GM18498 (cell line): ENCODE results near the gene EOGT.
A peak's percentile ranks its signal among the peaks of the same experiment; 100 is the strongest.

Source experiments
- ATAC-seq: cut with Tn5 transposase; IDR thresholded peaks from one replicate; pipeline ENCODE4 v1.9.1; 2021; ENCODE audit warnings: mild to moderate bottlenecking, moderate library complexity; ENCODE audit not compliant: unreplicated experiment

EOGT gene

GRCh38 chr3:69013253-69014021 lies at the start of gene EOGT:
Gene EOGT (minus strand): TSS chr3:69013684. CDS start chr3:69009846, 3,838 bp downstream.
- peak; percentile 89 for ATAC-seq

- no peak for ATAC-seq
Measured at GRCh38 chr3:69059688-69060087, 46.2 kb upstream of the EOGT start.

GRCh38 chr3:69058947-69059224 lies 45.4 kb upstream of the EOGT start:
- no peak for ATAC-seq

- peak; percentile 99 for ATAC-seq
Measured at GRCh38 chr3:69058180-69058946, 44.9 kb upstream of the EOGT start.

GRCh38 chr3:69052472-69052898 lies 39.0 kb upstream of the EOGT start:
- ATAC-seq = peak; percentile 3

- ATAC-seq = peak; percentile 96
Measured at GRCh38 chr3:69051756-69052471, 38.4 kb upstream of the EOGT start, which contains the start of gene TMF1. Gene TMF1 (minus strand): TSS chr3:69052333. CDS start chr3:69052086, 247 bp downstream.

- ATAC-seq = no peak
Measured at GRCh38 chr3:69048990-69049389, 35.5 kb upstream of the EOGT start.

GRCh38 chr3:69044608-69045007 lies 31.1 kb upstream of the EOGT start:
- ATAC-seq = no peak

GRCh38 chr3:69033470-69033869 lies 20.0 kb upstream of the EOGT start:
- no peak for ATAC-seq

- no peak for ATAC-seq
Measured at GRCh38 chr3:69032737-69033136, 19.3 kb upstream of the EOGT start.

GRCh38 chr3:69032142-69032541 lies 18.7 kb upstream of the EOGT start:
- ATAC-seq = no peak

GRCh38 chr3:69031635-69032034 lies 18.2 kb upstream of the EOGT start:
- no peak for ATAC-seq

GRCh38 chr3:69020857-69021256 lies 7.4 kb upstream of the EOGT start:
- no peak for ATAC-seq

GRCh38 chr3:69020424-69020823 lies 6.9 kb upstream of the EOGT start:
- no peak for ATAC-seq

GRCh38 chr3:69016901-69017300 lies 3.4 kb upstream of the EOGT start:
- no peak for ATAC-seq

GRCh38 chr3:69016102-69016501 lies 2.6 kb upstream of the EOGT start:
- no peak for ATAC-seq

GRCh38 chr3:69014022-69014580 lies 617 bp upstream of the EOGT start:
- no peak for ATAC-seq

- ATAC-seq = peak; percentile 41
Measured at GRCh38 chr3:69012800-69013252, 658 bp downstream of the EOGT start.

- no peak for ATAC-seq
Measured at GRCh38 chr3:69012100-69012799, 1.2 kb downstream of the EOGT start.

GRCh38 chr3:69011096-69011730 lies 2.3 kb downstream of the EOGT start:
- no peak for ATAC-seq
